Panc1 (cell line): ENCODE results near the gene C14orf93. TPM values are rescaled to one million over a fixed set of nuclear protein-coding genes. Genes with fewer than 3 reads are reported as not detected.

ENCODE experiments used
- ATAC-seq: fragments of 200-7000 bp; cut with Tn5 transposase; 2 replicates; pipeline ENCODE4 v1.9.1; 2020; ENCODE audit warnings: mild to moderate bottlenecking, moderate library complexity
- BruUV-seq: library from RNA; stranded (reverse); fragments of 400-500 nt; replicated peaks from 2 replicates; lab custom pipeline; 2021; lab: Mats Ljungman, UMichigan
- CTCF ChIA-PET: fragments of 300-600 bp; sonication (Branson Sonifier 250); formaldehyde crosslinking; loops from one replicate; lab custom pipeline; 2022; ENCODE audit warnings: antibody characterized with exemption; lab: Charles Lee
- POLR2A ChIA-PET: fragments of 300-600 bp; sonication (Branson Sonifier 250); formaldehyde crosslinking; loops from one replicate; lab custom pipeline; 2022; ENCODE audit warnings: antibody characterized with exemption; lab: Charles Lee
- DNase-seq: peaks from one replicate; pipeline ENCODE4 v3.0.0-alpha.2; 2010; ENCODE audit warnings: low read depth, low spot score
- H3K27ac ChIP-seq: 2 replicates; pipeline ENCODE4 v1.5.1; 2011; ENCODE audit warnings: mild to moderate bottlenecking, low read length, inconsistent platforms
- H3K27me3 ChIP-seq: fragments of 200-500 bp; sonication (Bioruptor generic); 2 replicates; pipeline ENCODE4 v1.6.0; 2014; ENCODE audit warnings: low read length, inconsistent platforms; ENCODE audit not compliant: control insufficient read depth, insufficient read depth
- H3K36me3 ChIP-seq: fragments of 200-500 bp; sonication (Bioruptor generic); 2 replicates; pipeline ENCODE4 v1.5.1; 2014; ENCODE audit warnings: inconsistent platforms, mild to moderate bottlenecking, low read length, moderate library complexity; ENCODE audit not compliant: control insufficient read depth, insufficient read depth
- H3K4me1 ChIP-seq: 2 replicates; pipeline ENCODE4 v1.5.1; 2011; ENCODE audit warnings: inconsistent platforms, mild to moderate bottlenecking, low read length, moderate library complexity; ENCODE audit not compliant: control insufficient read depth, insufficient read depth
- H3K4me3 ChIP-seq, 2 experiments: 2 replicates each; pipeline ENCODE4 v1.5.1; 2011 to 2012; ENCODE audit warnings: low read depth in 2 of 2, low read length in 2 of 2, mild to moderate bottlenecking in 2 of 2, inconsistent platforms in 1 of 2, moderate library complexity in 1 of 2
- H3K9me3 ChIP-seq: fragments of 200-500 bp; sonication (Bioruptor generic); 2 replicates; pipeline ENCODE4 v1.5.1; 2014; ENCODE audit warnings: low read depth, mild to moderate bottlenecking, inconsistent platforms, low read length, moderate library complexity; ENCODE audit not compliant: control insufficient read depth, insufficient read depth
- CTCF ChIP-seq: fragments of 450-650 bp; IDR thresholded peaks from 2 replicates; pipeline ENCODE4 v1.5.1; 2017; ENCODE audit warnings: mild to moderate bottlenecking
- POLR2AphosphoS5 ChIP-seq: IDR thresholded peaks from 2 replicates; pipeline ENCODE4 v1.6.1; 2012; ENCODE audit warnings: mild to moderate bottlenecking, low read depth, low read length, moderate library complexity
- REST ChIP-seq, 2 experiments: IDR thresholded peaks; 2 replicates each; pipeline ENCODE4 v1.6.1; 2011 to 2012; ENCODE audit warnings: low read depth in 2 of 2, control low read depth in 1 of 2, low read length in 1 of 2, mild to moderate bottlenecking in 1 of 2, moderate library complexity in 1 of 2; ENCODE audit not compliant: insufficient read depth in 1 of 2
- SIN3A ChIP-seq: IDR thresholded peaks from 2 replicates; pipeline ENCODE4 v1.6.1; 2012; ENCODE audit warnings: low read depth, mild to moderate bottlenecking, low read length, moderate library complexity, borderline replicate concordance; ENCODE audit not compliant: insufficient read depth
- TCF7L2 ChIP-seq: IDR thresholded peaks from 2 replicates; pipeline ENCODE4 v1.6.1; 2011; ENCODE audit warnings: mild to moderate bottlenecking, low read depth, low read length, inconsistent platforms
- in situ Hi-C: cut with HindIII; loops from 2 replicates; pipeline ENCODE4 v1.10.0; 2016; ENCODE audit warnings: low sequenced_read_pairs, low pct_unique_long_range_greater_than_20kb
- intact Hi-C: fragments of 100-400 bp; cut with micrococcal nuclease; formaldehyde crosslinking; loops from one replicate; pipeline ENCODE4 v1.10.0; 2022; ENCODE audit not compliant: unreplicated experiment
- total RNA-seq: library from RNA; stranded (reverse); gene quantifications from one replicate; pipeline ENCODE4 v1.2.1, GENCODE V29; 2021; ENCODE audit not compliant: unreplicated experiment

The C14orf93 gene
- total RNA-seq, 1 experiment from 2014 or later, result 5.6 TPM

DNA sequence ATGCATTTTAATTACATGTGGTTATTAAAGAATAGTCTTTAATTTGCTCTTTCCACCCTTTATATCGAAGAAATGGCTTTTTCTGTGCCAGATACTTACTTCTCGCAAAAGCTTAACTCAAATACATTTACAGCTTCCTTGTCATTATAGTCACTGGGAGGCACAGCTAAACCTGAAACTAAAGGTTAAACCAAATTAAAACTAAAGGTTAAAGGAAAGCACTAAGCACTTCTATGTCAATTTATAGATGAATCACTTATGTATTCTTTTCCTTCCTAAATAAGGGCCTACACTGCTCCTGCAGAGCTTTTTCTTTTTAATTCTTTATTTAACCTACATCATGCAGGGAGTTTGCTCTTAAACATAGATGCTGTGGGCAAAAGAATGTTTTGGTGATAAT lies 9.1 kb downstream of the C14orf93 start:
- no peak for TF ChIP-seq REST (IDR thresholded peaks at IDR 0.05; ENCODE audit: insufficient read depth in 1 of 2, low read depth in 2 of 2, low read length in 1 of 2)
- TF ChIP-seq POLR2AphosphoS5, result no peak
- intact Hi-C loops, result no loop called here
- H3K4me3 ChIP-seq, result no peak overlapping the region
- H3K9me3 ChIP-seq, result no peaks in the 10 kb centered on the region
- H3K27me3 ChIP-seq, result no peaks in the 10 kb centered on the region
- ATAC-seq (no peak), DNase-seq (no peak)
- H3K4me1 ChIP-seq, result peaks cover 4% of the 10 kb centered on the region
- no TSS peak for BruUV-seq
- H3K27ac ChIP-seq, result no peak overlapping the region
- CTCF ChIA-PET, result interaction anchor here (0.5 to 0.6 kb wide), 2 partner anchors 45 to 57 kb away, joined by 6 to 7 read pairs; no protein-coding TSS in a partner anchor
- no peaks in the 10 kb centered on the region for H3K36me3 ChIP-seq
- POLR2A ChIA-PET, result no interaction called here
- in situ Hi-C loops, result no loop called here

DNA sequence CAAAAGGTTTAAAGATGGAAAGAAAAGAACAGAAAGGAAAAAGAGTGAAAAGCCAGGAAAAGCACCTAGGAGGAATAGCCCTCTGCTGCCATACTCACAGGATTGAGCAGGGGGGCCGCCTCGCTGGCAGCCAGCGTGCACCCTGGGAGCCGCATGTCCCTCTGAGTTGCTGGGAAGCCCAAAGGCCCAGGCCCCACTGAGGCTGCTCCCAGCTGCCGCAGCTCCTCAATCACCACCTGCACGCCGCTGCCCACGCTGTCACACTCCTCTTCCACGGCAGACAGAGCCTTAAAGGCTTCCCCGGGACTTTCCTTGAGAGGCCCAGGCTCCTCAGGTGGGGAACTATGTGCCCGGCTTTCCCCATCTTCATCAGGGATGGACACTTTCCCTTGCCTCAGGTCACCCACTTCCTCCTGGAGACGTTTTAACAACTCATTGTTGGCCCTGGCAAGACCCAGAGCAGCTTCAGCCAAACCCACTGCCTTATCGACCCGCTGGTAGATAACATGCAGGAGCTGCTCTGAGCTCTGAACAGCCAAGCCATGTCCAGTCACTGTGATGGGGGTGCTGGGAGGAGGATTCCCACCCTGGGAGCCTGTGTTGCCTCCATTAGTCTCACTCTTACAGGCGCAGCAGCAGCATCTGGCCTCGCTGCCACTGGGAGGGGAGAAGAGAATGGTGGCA lies 11.5 kb downstream of the C14orf93 start:
- H3K4me1 ChIP-seq, result peaks cover 5% of the 10 kb centered on the region; the same call in 1 of the 2 replicates
- ATAC-seq, result no peak
- TF ChIP-seq SIN3A, result no peak
- TF ChIP-seq POLR2AphosphoS5, result no peak
- no peak for TF ChIP-seq REST (IDR thresholded peaks at IDR 0.05; ENCODE audit: insufficient read depth in 1 of 2, low read depth in 2 of 2, low read length in 1 of 2)
- TF ChIP-seq TCF7L2, result no peak
- no peak for TF ChIP-seq CTCF
- BruUV-seq, result no TSS peak
- no peak overlapping the region for H3K27ac ChIP-seq
- in situ Hi-C loops (no loop called here), intact Hi-C loops (no loop called here)
- H3K27me3 ChIP-seq, result no peaks in the 10 kb centered on the region
- POLR2A ChIA-PET, result no interaction called here
- CTCF ChIA-PET, result interaction anchor here (0.6 kb wide), 1 partner anchor 49 kb away, joined by 3 read pairs; no protein-coding TSS in a partner anchor
- DNase-seq, result no peak
- H3K36me3 ChIP-seq, result no peaks in the 10 kb centered on the region
- no peaks in the 10 kb centered on the region for H3K9me3 ChIP-seq
- H3K4me3 ChIP-seq, result no peak overlapping the region
